Osteoblast (primary cell): ENCODE results near the gene ANK3. TPM values are rescaled to one million over a fixed set of nuclear protein-coding genes. Genes with fewer than 3 reads are reported as not detected.

Experiments used
- DNase-seq: peaks from one replicate; pipeline ENCODE4 v3.0.0; 2011; ENCODE audit warnings: low spot score, mixed read lengths; ENCODE audit not compliant: insufficient read length; ENCODE audit errors: missing footprints
- H2AFZ ChIP-seq: 2 replicates; pipeline ENCODE4 v1.6.0; 2011; ENCODE audit warnings: mild to moderate bottlenecking, low read length
- H3K27ac ChIP-seq: 2 replicates; pipeline ENCODE4 v1.5.1; 2011; ENCODE audit warnings: mild to moderate bottlenecking, low read depth, low read length, moderate library complexity
- H3K27me3 ChIP-seq: 2 replicates; pipeline ENCODE4 v1.6.0; 2012; ENCODE audit warnings: mild to moderate bottlenecking, control low read depth, inconsistent platforms, low read length, moderate library complexity; ENCODE audit not compliant: insufficient read depth
- H3K36me3 ChIP-seq: 2 replicates; pipeline ENCODE4 v1.5.1; 2011; ENCODE audit warnings: mild to moderate bottlenecking, low read length, control low read depth, moderate library complexity; ENCODE audit not compliant: insufficient read depth
- H3K4me1 ChIP-seq: 2 replicates; pipeline ENCODE4 v1.5.1; 2011; ENCODE audit warnings: mild to moderate bottlenecking, low read length, control low read depth, moderate library complexity; ENCODE audit not compliant: insufficient read depth
- H3K4me2 ChIP-seq: 2 replicates; pipeline ENCODE4 v1.6.0; 2011; ENCODE audit warnings: mild to moderate bottlenecking, low read length; ENCODE audit not compliant: insufficient read depth
- H3K4me3 ChIP-seq: fragments of 200-600 bp; sonication (generic); 3 replicates; pipeline ENCODE4 v1.5.1; 2012; ENCODE audit warnings: mild to moderate bottlenecking, low read length, inconsistent platforms; ENCODE audit not compliant: insufficient read depth
- H3K79me2 ChIP-seq: 2 replicates; pipeline ENCODE4 v1.6.0; 2012; ENCODE audit warnings: mild to moderate bottlenecking, low read length, control low read depth, inconsistent platforms; ENCODE audit not compliant: insufficient read depth
- H3K9me3 ChIP-seq: 2 replicates; pipeline ENCODE4 v1.5.1; 2011; ENCODE audit warnings: low read depth, low read length, control low read depth
- H4K20me1 ChIP-seq: 2 replicates; pipeline ENCODE4 v1.6.0; 2012; ENCODE audit warnings: mild to moderate bottlenecking, low read length, control low read depth; ENCODE audit not compliant: insufficient read depth
- total RNA-seq: library from RNA; depleted of rRNA; stranded (reverse); fragments of >200 nt; gene quantifications from 2 replicates; pipeline ENCODE4 v1.2.3, GENCODE V29; 2012
- TF ChIP-seq, protein P1 (sequence below): IDR thresholded peaks from 2 replicates; pipeline ENCODE4 v1.5.1; 2011; ENCODE audit warnings: mild to moderate bottlenecking, low read depth, low read length, moderate library complexity; ENCODE audit errors: extremely low read depth

Gene ANK3
- total RNA-seq, 1 donor: 44.5 TPM

DNA sequence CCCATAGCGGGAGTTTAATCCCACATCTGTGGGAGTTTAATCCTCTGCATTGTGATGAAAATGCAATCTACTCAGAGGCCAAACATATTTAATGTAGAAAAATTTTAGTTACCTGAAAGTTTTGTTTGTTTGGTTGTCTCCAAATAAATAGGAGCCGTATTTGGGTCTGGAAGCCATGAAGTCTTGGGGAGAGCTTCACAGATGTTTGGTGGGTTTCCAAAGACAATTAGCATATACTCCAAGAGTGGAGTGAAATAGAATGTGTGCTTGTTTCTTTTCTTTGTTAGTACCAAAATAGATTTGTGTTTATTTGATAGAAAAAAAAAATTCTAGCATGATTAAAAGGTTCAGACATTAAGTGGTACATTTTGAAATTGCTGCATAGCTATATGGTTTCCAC is 50.9 kb downstream of the ANK3 start:
- H3K4me1 ChIP-seq: peaks cover 9% of the 10 kb centered on the region
- H3K36me3 ChIP-seq: no peaks in the 10 kb centered on the region
- no peaks in the 10 kb centered on the region for H4K20me1 ChIP-seq
- H3K27ac ChIP-seq: no peak overlapping the region
- H2AFZ ChIP-seq: no peak overlapping the region
- no peak overlapping the region for H3K4me3 ChIP-seq
- H3K27me3 ChIP-seq: no peaks in the 10 kb centered on the region
- no peaks in the 10 kb centered on the region for H3K9me3 ChIP-seq
- DNase-seq: no peak
- TF ChIP-seq, protein P1, sequence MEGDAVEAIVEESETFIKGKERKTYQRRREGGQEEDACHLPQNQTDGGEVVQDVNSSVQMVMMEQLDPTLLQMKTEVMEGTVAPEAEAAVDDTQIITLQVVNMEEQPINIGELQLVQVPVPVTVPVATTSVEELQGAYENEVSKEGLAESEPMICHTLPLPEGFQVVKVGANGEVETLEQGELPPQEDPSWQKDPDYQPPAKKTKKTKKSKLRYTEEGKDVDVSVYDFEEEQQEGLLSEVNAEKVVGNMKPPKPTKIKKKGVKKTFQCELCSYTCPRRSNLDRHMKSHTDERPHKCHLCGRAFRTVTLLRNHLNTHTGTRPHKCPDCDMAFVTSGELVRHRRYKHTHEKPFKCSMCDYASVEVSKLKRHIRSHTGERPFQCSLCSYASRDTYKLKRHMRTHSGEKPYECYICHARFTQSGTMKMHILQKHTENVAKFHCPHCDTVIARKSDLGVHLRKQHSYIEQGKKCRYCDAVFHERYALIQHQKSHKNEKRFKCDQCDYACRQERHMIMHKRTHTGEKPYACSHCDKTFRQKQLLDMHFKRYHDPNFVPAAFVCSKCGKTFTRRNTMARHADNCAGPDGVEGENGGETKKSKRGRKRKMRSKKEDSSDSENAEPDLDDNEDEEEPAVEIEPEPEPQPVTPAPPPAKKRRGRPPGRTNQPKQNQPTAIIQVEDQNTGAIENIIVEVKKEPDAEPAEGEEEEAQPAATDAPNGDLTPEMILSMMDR: no peak
- H3K4me2 ChIP-seq: no peak overlapping the region
- H3K79me2 ChIP-seq: no peaks in the 10 kb centered on the region

DNA sequence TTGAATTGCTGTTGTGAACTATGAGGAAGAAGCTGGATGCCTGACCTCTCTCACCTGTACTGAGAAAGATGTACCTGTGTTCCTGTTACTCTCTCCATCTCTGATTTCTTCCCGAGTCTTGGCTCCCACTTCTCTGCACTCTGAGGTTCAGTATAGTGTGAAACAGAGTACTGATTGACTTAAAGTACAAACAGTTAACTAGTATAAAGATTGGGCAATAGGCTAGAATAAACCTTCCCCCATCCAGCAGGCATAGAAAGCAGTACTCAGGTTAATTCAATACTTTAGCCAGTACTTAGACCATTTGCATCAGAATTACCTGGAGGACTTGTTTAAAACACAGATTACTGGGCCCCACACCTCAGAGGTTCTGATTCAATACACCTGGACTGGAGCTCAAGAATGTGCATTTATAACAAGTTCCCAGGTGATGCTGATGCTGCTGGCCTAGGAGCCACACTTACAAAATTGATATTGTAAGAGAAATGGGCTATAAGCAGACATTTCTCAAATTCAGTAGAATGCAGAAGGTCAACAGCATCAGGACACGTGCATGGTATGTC is 51.6 kb downstream of the ANK3 start:
- no peak overlapping the region for H3K27ac ChIP-seq
- H4K20me1 ChIP-seq: no peaks in the 10 kb centered on the region
- H3K36me3 ChIP-seq: no peaks in the 10 kb centered on the region
- H3K79me2 ChIP-seq: no peaks in the 10 kb centered on the region
- H3K4me2 ChIP-seq: no peak overlapping the region
- no peaks in the 10 kb centered on the region for H3K27me3 ChIP-seq
- DNase-seq: no peak
- TF ChIP-seq, protein P1: no peak
- H2AFZ ChIP-seq: no peak overlapping the region
- H3K4me1 ChIP-seq: peaks cover 9% of the 10 kb centered on the region
- H3K9me3 ChIP-seq: no peaks in the 10 kb centered on the region
- H3K4me3 ChIP-seq: no peak overlapping the region

- Histone ChIP-seq H3K9me3 (no peaks in the 10 kb centered on the region), H3K4me1 (peaks cover 9% of the 10 kb centered on the region), H3K36me3 (no peaks in the 10 kb centered on the region), H3K4me2 (no peak overlapping the region), H3K4me3 (no peak overlapping the region), H3K79me2 (no peaks in the 10 kb centered on the region), H3K27me3 (no peaks in the 10 kb centered on the region), H4K20me1 (no peaks in the 10 kb centered on the region), H2AFZ (no peak overlapping the region), H3K27ac (no peak overlapping the region)
- TF ChIP-seq, protein P1: no peak
- no peak for DNase-seq
These were observed 52.6 kb downstream of the ANK3 start for GRCh38 chr10:60336901-60337630.

GRCh38 chr10:60335708-60336107 is 54.0 kb downstream of the ANK3 start:
- Histone ChIP-seq H3K27me3 (no peaks in the 10 kb centered on the region), H2AFZ (no peak overlapping the region), H3K36me3 (no peaks in the 10 kb centered on the region), H3K27ac (no peak overlapping the region), H3K4me3 (no peak overlapping the region), H3K9me3 (no peaks in the 10 kb centered on the region), H4K20me1 (no peaks in the 10 kb centered on the region), H3K4me1 (peaks cover 9% of the 10 kb centered on the region), H3K4me2 (no peak overlapping the region), H3K79me2 (no peaks in the 10 kb centered on the region)
- no peak for DNase-seq
- TF ChIP-seq, protein P1: peak; percentile 40
